Thyroid gland (tissue), 4 donors: Measurements from ENCODE around the gene TMEM256. TPM values are rescaled to one million over a fixed set of nuclear protein-coding genes. Genes with fewer than 3 reads are reported as not detected.

Experiments
- DNase-seq, 2 donors: peaks; one replicate each; pipeline ENCODE4 v3.0.0-alpha.2; 2019
- H3K27ac ChIP-seq, 3 donors: fragments of 200-600 bp; sonication (generic); 1 replicate in 2 of 3; 2 replicates in 1 of 3; pipeline ENCODE4 v1.5.1; 2016 to 2019; ENCODE audit warnings: mild to moderate bottlenecking in 1 of 3, moderate library complexity in 1 of 3
- H3K27me3 ChIP-seq: fragments of 200-600 bp; sonication (generic); one replicate; pipeline ENCODE4 v1.5.1; 2019
- H3K36me3 ChIP-seq, 2 donors: fragments of 200-600 bp; sonication (generic); one replicate each; pipeline ENCODE4 v1.5.1; 2016 to 2019
- H3K4me1 ChIP-seq, 2 donors: fragments of 200-600 bp; sonication (generic); one replicate each; pipeline ENCODE4 v1.5.1; 2017 to 2019
- H3K4me3 ChIP-seq, 3 donors: fragments of 200-600 bp; sonication (generic); replicated peaks in 1 of 3; 1 replicate in 2 of 3; 2 replicates in 1 of 3; pipeline ENCODE4 v1.5.1; 2016; ENCODE audit warnings: mild to moderate bottlenecking in 1 of 3
- H3K9me3 ChIP-seq: fragments of 200-600 bp; sonication (generic); one replicate; pipeline ENCODE4 v1.5.1; 2017
- POLR2A ChIP-seq, 2 donors: fragments of 450-650 bp; IDR thresholded peaks; one replicate each; pipeline ENCODE4 v1.6.1; 2017; ENCODE audit warnings: antibody characterized with exemption in 2 of 2, mild to moderate bottlenecking in 2 of 2, moderate library complexity in 1 of 2
- whole genome bisulfite sequencing, 2 donors: methylation state at CpG; one replicate each; pipeline ENCODE4 v1.1.5; 2017; 5-methylcytosine and 5-hydroxymethylcytosine counted together
- intact Hi-C: fragments of 100-400 bp; cut with DNase I; formaldehyde crosslinking; loops from one replicate; pipeline ENCODE4 v1.15.1; 2023
- total RNA-seq, 4 donors: library from RNA; depleted of rRNA; stranded (reverse); fragments of >200 nt; gene quantifications; one replicate each; pipeline ENCODE4 v1.2.3, GENCODE V29; 2016
- TF ChIP-seq, protein P1 (sequence below), 6 experiments: fragments of 200-600 bp in 3 of 6; fragments of 450-650 bp in 3 of 6; sonication (generic) in 3 of 6; IDR thresholded peaks; one replicate each; pipeline ENCODE4 v1.5.1; 2016 to 2019; ENCODE audit warnings: antibody characterized with exemption in 6 of 6, mild to moderate bottlenecking in 2 of 6, inconsistent platforms in 1 of 6, moderate library complexity in 1 of 6

The TMEM256 gene
- total RNA-seq, 4 donors from 2014 or later = 27.8 to 133 (median 35.2) TPM

DNA sequence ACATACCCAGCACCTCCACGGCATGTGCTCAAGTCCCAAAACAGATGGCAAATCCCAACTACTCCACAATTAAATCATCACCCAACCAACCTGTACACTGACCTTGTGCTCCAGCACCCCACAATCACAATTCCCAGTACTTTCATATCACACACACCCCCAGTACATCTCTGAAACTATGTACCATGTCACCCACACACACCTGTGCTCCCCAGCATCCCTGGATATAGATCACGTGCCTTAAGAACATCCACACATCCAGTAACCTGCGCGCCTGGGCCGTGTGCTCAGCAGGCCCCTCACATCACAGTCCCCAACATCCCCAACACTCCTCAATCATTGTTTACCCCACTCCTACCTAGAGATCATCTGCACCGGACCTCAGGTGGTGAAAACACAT is 5.8 kb upstream of the TMEM256 start:
- no peaks in the 10 kb centered on the region for H3K36me3 ChIP-seq
- H3K4me1 ChIP-seq = peaks cover 0 to 7% of the 10 kb centered on the region in 2 donors
- no peak for TF ChIP-seq POLR2A (IDR thresholded peaks at IDR 0.05)
- TF ChIP-seq, protein P1, sequence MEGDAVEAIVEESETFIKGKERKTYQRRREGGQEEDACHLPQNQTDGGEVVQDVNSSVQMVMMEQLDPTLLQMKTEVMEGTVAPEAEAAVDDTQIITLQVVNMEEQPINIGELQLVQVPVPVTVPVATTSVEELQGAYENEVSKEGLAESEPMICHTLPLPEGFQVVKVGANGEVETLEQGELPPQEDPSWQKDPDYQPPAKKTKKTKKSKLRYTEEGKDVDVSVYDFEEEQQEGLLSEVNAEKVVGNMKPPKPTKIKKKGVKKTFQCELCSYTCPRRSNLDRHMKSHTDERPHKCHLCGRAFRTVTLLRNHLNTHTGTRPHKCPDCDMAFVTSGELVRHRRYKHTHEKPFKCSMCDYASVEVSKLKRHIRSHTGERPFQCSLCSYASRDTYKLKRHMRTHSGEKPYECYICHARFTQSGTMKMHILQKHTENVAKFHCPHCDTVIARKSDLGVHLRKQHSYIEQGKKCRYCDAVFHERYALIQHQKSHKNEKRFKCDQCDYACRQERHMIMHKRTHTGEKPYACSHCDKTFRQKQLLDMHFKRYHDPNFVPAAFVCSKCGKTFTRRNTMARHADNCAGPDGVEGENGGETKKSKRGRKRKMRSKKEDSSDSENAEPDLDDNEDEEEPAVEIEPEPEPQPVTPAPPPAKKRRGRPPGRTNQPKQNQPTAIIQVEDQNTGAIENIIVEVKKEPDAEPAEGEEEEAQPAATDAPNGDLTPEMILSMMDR (IDR thresholded peaks at IDR 0.05) = no peak
- intact Hi-C loops = no loop called here
- 94% methylated on average over 6 of the region's 6 CpGs for WGBS, 2 donors
- H3K27ac ChIP-seq = no peak overlapping the region
- DNase-seq = no peak
- H3K27me3 ChIP-seq = no peaks in the 10 kb centered on the region
- no peak overlapping the region for H3K4me3 ChIP-seq
- H3K9me3 ChIP-seq = no peaks in the 10 kb centered on the region

DNA sequence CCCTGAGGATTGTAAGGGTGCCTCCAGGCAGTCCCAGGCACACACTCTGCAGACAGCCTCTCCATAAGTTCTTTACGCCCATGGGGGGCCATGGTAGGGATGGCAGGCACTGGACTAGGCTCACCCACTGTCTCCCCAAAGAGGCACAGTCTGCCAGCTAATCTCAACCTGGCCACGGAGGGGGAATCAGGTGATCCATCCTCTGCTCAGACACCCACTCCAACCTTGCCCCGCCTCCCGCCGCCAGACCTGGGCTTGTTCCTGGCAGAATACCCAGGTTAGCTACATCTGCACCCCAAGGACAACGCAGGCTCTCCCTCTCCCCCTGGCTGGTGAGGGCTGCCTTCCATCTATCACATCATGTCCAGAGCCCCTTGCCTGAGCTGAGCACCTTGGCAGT is 5.0 kb upstream of the TMEM256 start:
- WGBS, 2 donors = 82 to 88% methylated on average over 5 of the region's 6 CpGs
- peaks cover 0 to 7% of the 10 kb centered on the region in 2 donors for H3K4me1 ChIP-seq
- no peaks in the 10 kb centered on the region for H3K36me3 ChIP-seq
- TF ChIP-seq, protein P1 (IDR thresholded peaks at IDR 0.05) = no peak
- no peak for TF ChIP-seq POLR2A (IDR thresholded peaks at IDR 0.05)
- H3K9me3 ChIP-seq = no peaks in the 10 kb centered on the region
- intact Hi-C loops = no loop called here
- H3K27me3 ChIP-seq = no peaks in the 10 kb centered on the region
- no peak overlapping the region for H3K27ac ChIP-seq
- no peak for DNase-seq
- H3K4me3 ChIP-seq = no peak overlapping the region

DNA sequence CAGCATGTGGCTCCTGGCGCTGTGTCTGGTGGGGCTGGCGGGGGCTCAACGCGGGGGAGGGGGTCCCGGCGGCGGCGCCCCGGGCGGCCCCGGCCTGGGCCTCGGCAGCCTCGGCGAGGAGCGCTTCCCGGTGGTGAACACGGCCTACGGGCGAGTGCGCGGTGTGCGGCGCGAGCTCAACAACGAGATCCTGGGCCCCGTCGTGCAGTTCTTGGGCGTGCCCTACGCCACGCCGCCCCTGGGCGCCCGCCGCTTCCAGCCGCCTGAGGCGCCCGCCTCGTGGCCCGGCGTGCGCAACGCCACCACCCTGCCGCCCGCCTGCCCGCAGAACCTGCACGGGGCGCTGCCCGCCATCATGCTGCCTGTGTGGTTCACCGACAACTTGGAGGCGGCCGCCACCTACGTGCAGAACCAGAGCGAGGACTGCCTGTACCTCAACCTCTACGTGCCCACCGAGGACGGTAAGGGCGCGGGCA is 4.4 kb upstream of the TMEM256 start:
- DNase-seq = no peak
- Histone ChIP-seq H3K27ac (no peak overlapping the region), H3K27me3 (no peaks in the 10 kb centered on the region), H3K4me3 (no peak overlapping the region), H3K9me3 (no peaks in the 10 kb centered on the region), H3K4me1 (peaks cover under 1 to 8% of the 10 kb centered on the region in 2 donors), H3K36me3 (no peaks in the 10 kb centered on the region)
- 61 to 79% methylated on average over 31 to 33 of the region's 58 CpGs for WGBS, 2 donors
- TF ChIP-seq, protein P1 (IDR thresholded peaks at IDR 0.05) = no peak
- TF ChIP-seq POLR2A (IDR thresholded peaks at IDR 0.05) = no peak
- intact Hi-C loops = no loop called here

DNA sequence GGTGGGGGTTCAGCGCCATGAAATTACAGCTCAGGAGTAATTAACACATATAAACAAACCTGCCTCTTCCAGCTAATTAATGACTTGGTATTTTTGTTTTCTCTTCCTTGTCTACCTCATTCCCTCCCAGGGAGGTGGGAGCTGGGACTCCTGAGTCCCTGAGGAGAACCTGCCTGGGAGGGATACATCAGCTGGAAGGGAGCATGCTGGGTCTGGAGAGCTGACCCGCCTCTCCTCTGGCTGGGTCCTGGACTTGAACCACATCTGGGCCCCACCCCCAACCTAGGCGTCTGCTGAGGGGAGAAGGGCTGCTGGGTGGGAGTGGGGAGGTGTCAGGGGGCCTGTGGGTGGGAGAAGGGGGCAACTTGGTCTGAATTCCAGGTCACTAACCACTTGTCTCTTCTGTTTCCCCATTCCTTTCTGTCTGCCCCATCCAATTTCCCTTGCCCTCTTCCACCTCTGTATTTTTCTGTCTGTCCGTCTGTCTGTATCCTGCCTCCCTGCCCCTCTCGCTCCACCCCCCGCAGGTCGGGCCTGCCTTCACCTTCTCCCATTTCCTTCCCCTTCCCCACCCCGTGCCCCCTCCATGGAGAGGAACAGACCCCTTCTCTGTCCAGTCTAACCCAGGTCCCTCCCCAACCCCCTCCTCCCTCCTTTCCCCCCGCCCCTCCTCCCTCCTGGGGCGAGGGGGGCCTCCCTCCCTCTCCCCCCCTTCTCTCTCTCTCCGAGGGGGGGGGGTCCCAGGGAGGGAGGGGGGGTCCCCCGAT is 3.8 kb upstream of the TMEM256 start, which contains the start of gene NLGN2:
NLGN2 (plus strand) TSS at position 361 of the 767 bp plus-strand sequence. CDS start 411 bp downstream, outside the sequence.
- no peaks in the 10 kb centered on the region for H3K9me3 ChIP-seq
- no peaks in the 10 kb centered on the region for H3K36me3 ChIP-seq
- no peak for DNase-seq
- no peaks in the 10 kb centered on the region for H3K27me3 ChIP-seq
- 56% methylated on average over 9 to 11 of the region's 12 CpGs for WGBS, 2 donors
- no peak within 1 kb of the TSS for H3K27ac ChIP-seq
- TF ChIP-seq, protein P1 (IDR thresholded peaks at IDR 0.05) = no peak
- TF ChIP-seq POLR2A (IDR thresholded peaks at IDR 0.05) = no peak
- intact Hi-C loops = no loop called here
- H3K4me1 ChIP-seq = peaks cover 7 to 15% of the 10 kb centered on the region in 2 donors
- H3K4me3 ChIP-seq = no peak within 1 kb of the TSS

DNA sequence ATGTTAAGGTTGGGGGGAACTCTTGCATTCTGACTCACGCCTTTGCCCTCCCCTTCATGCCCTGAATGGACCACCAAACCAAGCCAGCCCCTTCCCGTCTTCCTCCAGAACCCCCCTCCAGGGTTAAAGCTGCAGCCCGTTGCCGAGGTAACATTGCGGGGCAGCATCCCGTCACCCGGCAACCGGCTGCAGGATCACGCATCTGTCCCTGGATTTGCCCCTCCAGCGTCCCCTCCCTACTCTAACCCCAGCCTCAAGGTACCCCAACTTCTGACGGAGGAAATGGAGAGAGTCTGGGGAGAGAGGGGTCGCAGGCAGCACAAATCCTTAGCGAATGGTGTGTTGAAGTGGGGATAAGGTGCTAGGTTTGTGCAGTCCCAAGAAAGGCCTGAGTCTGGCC is 3.2 kb upstream of the TMEM256 start:
- WGBS, 2 donors = 84 to 88% methylated on average over 13 of the region's 13 CpGs
- intact Hi-C loops = no loop called here
- Histone ChIP-seq H3K9me3 (no peaks in the 10 kb centered on the region), H3K4me3 (no peak overlapping the region), H3K27me3 (no peaks in the 10 kb centered on the region), H3K36me3 (no peaks in the 10 kb centered on the region), H3K27ac (no peak overlapping the region), H3K4me1 (peaks cover 9 to 19% of the 10 kb centered on the region in 2 donors)
- no peak for DNase-seq
- TF ChIP-seq, protein P1 (IDR thresholded peaks at IDR 0.05) = no peak
- no peak for TF ChIP-seq POLR2A (IDR thresholded peaks at IDR 0.05)
